ENCODE data around the gene DMWD.
A peak's percentile ranks its signal among the peaks of the same experiment; 100 is the strongest.

The DMWD gene

DNA sequence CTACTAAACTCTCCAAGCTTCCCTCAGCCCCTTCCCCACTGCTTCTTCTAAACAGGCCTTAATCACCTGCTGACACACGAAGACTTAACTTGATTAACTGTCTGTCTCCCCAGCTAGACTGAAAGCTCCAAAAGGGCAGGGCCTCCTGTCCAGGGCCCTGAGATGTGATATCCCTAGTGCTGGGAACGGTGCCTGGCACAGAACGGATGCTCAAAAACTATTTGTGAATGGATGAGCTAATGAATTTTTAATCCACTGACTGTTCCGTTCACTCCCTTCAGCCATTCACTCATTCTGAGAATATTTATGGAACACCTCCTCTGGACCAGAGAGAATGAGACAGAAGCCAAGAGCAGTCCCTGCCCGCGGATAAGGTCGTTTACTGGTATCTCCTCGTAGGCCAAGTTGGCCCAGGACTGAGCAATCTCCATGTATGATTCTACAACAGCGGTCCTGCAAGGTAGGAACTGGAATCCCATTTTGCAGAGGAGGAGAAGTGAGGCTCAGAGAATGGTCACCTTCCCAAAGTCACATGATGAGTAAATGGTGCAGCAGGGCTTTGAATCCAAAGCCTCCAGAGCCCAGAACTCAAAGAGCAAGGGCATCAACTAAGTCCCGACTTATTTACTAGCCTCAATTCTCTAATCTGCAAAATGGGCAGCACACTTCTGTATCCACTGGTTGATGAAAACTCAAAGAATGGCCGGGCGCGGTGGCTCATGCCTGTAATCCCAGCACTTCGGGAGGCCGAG is 3.4 kb downstream of the DMWD start:
- no peak overlapping the region for H3K4me3 ChIP-seq (ENCODE audit: low read depth, low read length)

DNA sequence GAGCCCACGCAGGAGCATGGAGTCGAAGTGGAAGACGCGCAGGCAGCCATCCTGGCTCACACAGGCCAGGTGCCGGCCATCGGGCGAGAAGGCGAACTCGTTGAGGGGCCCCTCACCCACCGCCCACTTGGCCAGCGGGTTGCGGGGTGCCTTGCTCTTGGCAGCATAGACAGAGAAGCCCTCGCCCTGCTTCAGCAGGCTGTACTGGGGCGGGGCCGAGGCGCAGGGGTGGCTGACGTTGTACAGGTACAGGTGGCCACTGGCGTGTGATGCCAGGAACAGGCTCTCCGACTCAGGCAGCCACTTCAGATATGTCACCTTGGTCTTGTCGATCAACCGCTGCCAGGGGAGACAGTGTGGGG is 6.1 kb downstream of the DMWD start:
- H3K4me3 ChIP-seq (ENCODE audit: low read depth, low read length): no peak overlapping the region

DNA sequence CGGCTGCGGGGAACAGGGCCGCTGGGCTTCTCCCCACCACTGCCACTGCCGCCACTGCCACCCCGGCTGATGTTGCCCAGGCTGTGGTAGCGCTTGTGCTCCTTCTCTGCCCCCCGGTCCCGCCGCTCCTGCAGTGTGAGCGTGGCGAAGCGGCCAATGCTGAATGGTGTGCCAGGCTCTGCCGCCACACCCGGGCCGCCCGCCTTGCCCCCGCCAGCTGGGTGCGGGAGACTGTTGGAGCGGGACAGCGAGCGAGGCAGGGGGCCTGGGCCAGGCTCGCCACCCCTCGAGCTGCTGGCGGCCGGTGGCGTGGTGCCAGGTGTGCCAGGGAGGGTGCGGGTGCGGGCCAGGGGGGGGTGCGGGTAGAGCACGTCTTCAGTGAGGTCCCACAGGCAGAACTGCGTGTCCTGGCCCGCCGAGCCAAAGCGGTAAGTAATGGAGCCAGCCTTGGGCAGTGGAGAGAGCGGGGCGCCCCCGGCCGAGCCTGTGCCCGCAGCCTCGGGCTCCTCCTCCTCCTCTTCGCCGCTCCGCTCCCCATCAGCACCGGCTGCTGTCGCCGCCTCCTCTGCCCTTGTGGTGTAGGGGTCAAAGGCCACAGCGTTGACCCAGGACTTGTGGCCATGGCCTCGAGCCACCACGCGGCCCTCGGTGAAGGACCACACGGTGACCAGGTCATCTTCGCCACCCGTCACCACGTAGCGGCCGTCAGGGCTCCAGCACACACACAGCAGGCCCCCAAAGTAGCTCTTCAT is 6.7 kb downstream of the DMWD start:
- H3K4me3 ChIP-seq (ENCODE audit: low read depth, low read length): no peak overlapping the region

DNA sequence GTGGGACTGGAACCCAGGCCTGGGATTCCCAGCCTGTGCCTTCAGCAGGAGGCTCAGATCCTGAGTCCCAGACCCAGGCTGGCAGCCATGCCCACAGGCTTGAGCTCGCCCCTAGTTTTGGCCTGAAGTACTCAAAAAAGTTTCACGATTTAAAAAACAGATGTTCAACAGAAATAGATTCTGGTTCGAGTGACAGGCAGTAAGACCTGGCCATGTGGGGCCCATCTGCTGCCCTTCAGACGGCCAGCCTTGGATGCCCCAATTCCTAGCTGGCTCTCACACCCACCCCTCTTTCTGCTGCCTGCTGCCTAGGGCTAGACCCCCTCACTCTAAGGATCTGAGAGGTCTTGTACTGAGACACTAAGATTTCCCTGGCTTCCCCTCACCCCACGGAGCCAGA is 7.5 kb downstream of the DMWD start:
- H3K4me3 ChIP-seq (ENCODE audit: low read depth, low read length): no peak overlapping the region

DNA sequence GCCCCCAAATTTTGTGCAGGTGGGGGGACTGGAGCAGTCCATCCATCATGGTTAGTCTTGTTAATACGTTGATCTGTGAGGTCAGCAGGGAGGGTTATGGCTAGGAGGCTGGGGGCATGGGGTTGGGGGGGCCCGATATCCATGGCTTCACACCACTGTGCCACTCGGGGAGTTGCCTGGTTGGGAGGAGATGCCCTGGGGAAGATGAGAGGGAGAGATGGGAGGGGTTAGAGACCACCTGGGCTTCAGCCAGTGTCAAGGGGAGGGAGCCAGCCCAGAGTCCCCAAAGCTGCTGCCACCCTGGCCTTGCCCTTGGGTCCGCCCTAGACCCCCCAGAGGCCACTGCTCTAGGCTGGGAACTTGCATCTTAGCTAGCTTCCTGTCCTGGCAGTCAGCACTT is 8.5 kb downstream of the DMWD start:
- no peak overlapping the region for H3K4me3 ChIP-seq (ENCODE audit: low read depth, low read length)

DNA sequence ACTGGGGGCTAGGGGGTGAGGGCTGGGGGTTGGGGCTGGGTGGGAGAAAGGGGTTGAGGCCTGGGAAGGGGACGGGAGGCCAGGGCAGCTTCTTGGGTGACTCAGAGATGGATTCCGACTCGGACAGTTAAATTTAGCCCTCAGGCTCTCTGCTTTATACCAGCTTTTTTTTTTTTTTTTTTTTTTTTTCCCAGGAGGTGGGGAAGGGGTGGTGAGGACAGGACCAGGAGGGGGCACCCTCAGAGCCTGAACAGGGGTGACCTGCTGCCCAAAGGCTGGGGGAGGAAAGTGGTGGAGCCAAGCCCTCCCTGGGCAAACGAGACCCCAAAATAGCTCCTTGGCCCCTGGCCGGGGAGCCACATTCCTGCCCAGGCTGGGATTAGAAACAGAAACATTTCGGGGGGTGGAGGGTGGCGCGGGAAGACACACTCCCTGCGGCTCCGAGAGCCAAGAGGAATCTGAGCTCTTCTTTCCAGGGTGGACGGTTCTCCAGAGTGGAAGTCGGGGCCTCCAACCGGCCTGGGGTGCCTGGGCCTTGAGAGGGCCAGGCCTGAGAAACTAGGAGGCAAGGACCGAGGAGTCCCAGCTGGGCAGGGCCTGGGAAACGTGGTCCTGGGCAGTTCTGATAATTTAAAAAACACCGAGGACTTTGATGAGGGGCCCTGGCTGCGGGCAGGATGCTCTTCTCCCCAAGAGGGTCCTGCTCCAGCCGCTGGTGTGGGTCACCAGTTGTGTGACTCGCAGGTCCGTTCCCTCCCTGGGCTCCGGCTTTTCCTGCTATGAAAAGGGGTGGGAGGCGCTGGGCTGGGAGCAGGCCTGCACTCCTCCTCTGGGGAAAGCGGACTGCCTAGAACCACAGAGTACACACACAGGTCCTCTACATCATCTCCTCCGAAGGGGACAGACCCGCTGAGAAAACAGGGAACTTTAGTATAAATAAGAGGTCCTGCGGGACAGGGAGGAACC is 9.5 kb downstream of the DMWD start:
- H3K4me3 ChIP-seq (ENCODE audit: low read depth, low read length): no peak overlapping the region

DNA sequence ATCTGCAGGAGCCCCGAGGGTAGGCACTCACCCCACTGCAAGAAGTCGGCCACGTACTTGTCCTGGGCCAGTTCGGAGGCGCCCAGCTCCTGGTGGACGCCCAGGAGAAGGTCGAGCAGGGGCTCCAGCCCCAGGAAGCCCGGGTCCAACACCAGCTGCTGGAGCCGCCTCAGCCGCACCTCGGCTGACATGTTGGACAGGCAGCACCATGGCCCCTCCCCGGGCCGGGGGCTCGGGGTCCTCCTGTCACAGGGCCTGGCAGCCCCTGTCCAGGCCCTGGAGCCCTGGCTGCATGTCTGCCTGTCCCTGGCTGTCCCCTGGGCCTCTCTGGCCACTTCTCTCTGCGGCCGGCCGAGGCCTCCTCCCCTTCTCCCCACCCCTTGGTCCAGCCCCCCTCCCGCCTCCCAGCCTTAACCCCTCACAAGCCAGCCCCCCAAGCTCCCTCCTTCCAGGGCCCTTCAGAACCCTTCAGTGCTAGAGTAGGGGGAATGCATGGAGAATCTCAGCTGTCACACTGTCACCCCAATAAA is 10.4 kb downstream of the DMWD start, which contains the start of gene DMPK:
DMPK (minus strand) TSS at position 329 of the 530 bp plus-strand sequence; CDS start at position 191, 138 bp downstream.
- H3K4me3 ChIP-seq (ENCODE audit: low read depth, low read length): no peak within 1 kb of the TSS

DNA sequence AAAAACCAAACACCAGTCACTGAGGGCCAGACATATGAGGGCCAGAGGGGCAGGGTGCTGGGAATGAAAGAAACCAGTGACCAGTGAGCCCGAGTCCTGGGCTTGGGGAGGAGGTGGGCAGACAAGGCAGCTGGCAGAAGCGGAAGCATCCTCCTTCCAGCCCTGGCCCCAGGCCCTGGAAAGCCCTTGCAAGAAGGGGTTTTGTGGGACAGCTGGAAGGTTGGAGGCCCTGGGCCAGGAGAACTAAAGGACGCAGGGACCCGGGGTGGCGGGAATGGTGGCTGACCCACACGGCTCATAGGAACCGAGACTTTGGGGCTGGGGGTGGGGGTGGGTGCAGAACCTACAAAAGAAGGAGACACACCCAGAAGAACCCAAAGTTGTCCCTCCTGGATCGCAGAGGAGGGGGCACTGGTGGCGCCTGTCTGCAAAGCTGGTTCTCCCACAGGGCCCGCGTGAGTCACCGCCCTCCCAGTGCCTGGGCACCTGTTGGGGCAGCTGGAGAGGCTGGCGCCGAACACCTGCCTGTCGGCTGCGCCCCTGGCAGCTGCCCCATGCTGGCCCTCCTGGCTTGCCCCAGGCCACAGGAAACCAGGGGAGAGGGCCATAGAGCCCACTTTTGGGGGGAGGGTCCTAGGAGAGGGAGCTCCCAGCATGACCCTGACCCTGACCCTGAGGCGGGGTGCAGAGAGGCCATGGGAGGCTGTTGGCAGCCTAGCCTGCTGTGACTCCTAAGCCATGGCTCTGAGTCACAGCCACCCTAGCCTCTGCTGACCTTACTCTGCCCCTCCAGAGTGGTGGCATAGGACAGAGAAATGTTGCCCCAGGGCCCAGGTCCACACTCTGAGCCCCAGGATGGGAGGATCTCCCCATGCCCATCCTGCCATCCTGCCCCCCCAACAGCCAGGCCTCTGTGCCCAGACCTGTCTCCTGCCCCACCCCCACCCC is 11.2 kb downstream of the DMWD start:
- no peak overlapping the region for H3K4me3 ChIP-seq (ENCODE audit: low read depth, low read length)

DNA sequence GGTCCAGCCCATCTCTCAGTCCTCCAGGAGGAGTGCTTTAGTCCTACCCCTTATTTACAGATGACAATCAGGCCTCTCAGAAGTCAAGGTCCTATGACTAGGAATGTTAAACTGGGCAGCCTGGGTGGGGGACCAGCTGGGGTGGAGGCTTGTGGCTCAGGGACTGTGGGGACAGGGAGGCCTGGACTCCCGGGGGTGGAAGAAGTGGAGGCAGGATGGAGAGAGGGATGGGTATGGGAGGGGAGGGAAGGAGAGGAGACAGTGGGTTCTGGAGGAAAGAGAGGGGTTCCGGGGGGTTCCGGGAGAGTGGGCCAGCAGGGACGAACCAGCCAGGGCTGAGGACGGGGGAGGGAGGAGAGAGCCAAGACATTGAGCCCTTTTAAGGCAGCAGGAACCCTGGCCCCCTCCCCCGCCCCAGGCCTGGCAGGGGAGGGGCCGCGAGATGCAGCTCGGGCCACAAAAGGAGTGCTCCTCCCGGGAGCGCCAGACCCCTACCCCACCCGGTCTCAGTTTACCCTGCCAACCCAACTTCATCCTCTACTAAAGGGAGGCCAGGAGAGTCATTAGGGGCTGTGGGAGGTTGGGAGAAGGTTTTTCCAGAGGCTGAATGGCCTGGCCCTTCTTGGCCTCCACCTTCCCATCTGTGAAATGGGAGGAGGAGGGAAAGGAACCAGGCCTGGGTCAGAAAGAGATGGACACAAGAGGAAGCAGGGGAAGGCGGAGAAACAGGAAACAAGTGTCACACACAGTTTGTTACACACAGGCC is 12.0 kb downstream of the DMWD start:
- no peak overlapping the region for H3K4me3 ChIP-seq (ENCODE audit: low read depth, low read length)

DNA sequence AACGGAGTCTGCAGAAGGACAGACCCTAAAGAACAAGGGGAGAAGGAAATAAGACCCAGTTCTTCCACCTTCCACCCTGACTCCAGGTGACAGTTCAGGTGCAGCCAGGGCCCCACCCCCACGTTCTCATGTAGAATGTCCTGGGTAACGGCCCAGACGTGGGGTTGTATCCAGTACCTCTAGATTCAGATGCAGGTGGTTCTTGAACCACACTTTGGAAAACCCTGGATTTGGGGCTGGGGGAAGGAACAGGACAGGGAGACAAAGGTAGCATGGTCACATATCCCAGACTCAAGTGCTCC is 12.5 kb downstream of the DMWD start:
- H3K4me3 ChIP-seq (ENCODE audit: low read depth, low read length): no peak overlapping the region

DNA sequence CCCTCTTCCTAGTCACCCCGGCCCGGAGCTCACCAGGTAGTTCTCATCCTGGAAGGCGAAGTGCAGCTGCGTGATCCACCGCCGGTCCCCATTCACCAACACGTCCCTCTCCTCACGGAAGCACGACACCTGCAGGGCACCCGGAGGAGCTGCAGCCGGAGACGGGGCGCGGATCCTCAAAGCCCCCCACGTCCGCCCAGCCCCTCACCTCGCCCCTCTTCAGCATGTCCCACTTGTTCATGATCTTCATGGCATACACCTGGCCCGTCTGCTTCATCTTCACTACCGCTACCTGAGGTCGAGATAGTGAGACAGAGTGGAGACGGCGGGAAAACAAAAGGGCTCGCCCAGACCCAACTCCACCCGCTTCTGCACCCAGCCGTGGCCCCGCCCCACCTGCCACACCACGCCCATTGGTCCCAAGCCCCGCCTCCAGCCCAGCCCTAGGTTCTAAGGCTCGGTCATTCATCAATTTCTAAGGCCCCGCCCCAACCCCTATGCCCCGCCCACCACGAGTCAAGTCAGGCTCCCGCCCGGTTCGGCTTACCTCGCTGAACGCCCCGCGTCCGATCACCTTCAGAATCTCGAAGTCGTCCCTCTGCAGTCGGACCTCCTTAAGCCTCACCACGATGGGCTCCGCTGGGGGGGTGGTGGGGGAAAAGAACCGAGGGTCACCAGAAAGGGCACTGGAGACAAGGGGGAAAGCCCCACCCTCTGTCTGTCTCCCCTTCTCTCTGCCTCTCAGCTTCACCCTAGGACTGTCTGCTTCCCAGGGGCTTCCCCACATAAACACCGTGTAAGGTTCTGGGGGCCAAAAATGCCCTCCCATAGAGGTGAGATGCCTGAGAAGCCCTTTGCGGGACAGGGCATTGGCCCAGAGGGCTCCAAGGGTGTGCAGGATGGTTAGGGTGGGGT is 13.2 kb downstream of the DMWD start:
- H3K4me3 ChIP-seq (ENCODE audit: low read depth, low read length): peak overlapping the region; percentile 33

DNA sequence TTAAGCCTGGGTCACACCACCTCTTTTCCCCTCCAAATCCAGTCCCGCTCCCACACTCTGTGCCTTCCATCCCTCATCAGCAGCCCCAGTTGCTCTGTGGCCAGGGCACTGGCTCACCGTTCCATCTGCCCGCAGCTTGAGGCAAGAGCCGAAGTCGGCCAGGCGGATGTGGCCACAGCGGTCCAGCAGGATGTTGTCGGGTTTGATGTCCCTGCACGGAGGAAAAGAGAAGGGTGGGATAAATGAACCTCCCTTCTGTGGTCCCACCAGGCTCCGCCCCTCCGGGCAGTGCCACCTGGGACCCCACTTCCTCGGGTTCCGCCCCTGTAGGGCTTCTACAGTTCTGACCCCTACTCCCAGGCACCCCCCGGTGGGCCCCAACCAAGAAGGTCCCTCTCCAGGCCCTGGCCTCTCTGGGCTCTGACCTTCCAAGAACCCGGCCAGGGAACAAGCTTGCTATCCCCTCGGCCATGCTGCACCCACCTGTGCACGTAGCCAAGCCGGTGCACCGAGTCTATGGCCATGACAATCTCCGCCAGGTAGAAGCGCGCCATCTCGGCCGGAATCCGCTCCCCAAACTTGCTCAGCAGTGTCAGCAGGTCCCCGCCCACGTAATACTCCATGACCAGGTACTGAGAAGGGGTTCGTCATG is 14.5 kb downstream of the DMWD start:
- no peak overlapping the region for H3K4me3 ChIP-seq (ENCODE audit: low read depth, low read length)

DNA sequence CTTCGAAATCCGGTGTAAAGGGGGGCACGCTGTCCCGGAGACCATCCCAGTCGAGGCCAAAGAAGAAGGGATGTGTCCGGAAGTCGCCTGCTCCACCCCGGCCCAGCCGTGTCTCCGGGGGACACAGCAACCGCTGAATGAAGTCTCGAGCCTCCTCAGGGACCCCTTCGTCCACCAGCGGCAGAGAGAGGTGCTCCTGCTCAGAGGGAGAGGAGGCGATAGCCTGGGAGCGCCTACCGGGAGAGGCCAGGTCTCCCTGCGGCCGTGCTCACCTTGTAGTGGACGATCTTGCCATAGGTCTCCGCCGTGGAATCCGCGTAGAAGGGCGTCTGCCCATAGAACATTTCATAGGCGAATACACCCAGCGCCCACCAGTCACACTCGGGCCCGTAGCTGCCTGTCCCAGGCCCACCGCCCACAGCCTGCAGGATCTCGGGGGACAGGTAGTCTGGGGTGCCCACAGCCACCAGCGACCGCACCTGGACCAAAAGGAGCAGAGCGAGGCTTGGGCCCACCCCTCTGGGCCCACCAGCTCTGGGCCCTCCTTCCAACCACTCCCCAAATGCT is 15.2 kb downstream of the DMWD start:
- H3K4me3 ChIP-seq (ENCODE audit: low read depth, low read length): no peak overlapping the region

DNA sequence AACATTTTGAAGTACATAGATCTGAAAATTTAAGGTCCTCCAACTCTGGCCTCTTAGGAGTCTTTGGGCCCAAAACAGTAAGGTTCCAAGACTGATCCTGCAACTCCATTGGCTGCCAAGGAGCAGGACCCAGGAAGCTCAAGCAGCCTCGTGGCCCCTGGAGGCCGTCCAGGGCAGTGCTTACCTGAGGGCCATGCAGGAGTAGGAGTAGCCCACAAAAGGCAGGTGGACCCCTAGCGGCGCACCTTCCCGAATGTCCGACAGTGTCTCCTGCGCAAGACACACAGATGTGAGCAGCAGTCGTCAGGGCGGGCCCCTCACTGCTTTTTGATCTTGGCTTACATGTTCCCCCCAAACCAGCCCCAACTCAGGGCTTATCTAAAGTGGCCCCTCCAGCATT is 17.9 kb downstream of the DMWD start:
- no peak overlapping the region for H3K4me3 ChIP-seq (ENCODE audit: low read depth, low read length)

DNA sequence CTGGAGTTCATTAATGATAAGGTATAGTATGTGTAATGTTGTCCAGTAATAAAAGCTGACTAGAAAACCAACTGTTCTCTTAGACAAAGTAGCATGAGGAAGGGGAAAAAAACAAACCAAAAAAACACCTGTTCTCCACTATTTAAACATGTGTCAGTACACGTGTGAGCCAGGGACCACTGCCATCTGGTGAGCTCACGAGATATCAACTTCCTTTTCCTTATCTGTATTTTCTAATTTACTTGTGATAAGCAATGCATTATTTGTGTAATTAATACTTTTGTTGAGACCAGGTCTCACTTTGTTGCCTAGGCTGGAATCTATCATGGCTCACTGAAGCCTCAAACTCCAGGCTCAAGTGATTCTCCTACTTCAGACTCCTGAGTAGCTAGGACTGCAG is 19.3 kb downstream of the DMWD start:
- H3K4me3 ChIP-seq (ENCODE audit: low read depth, low read length): no peak overlapping the region

DNA sequence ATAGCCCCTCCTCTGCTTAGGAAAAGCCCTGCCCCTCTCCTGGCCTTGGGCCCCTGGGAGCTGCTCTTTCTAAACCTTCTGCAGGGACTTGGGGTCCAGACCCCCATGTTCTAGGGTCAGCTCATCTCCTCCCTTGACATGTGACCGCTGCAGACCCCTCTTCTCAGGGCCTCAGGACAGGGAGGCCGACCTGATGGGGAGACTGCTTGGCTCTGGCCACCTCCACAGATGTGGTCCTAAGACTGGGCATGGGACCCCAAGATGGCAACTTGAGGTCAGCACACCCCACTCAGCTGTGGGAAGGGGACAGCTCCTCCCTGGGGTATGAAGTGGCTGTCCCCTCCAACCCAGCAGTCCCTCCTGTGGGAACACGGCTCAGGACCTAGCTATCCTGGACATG is 19.7 kb downstream of the DMWD start:
- H3K4me3 ChIP-seq (ENCODE audit: low read depth, low read length): no peak overlapping the region

DNA sequence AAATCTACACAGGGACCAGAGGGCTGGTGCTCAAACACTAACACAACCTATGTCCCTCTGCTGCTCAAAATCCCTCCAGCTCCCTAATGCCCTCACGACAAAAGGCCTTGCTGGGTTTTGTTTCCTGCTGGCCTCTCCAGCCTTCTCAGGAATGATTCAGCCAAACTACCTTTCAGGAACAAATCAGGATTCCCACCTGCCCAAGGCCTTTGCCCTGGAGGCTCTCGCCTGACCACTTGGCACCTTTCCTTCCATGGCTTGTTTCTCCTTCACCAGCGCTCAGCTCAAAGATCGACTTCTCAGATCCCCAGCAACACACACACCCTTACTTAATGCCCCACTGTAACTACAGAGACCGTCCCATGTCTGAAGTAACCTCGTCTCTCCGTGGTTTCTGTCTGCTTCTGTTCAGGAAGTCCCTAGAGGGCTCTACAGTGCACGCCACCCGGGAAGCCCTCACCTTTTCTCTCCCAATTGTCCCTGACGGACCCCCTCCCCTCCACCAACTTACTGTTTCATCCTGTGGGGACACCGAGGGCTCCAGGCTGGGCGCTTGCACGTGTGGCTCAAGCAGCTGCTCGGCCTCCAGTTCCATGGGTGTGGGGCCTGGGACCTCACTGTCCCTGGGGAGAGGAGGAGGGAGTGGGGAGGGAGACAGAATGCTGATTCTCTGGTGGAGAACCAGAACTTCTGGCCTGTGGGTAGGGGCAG is 20.4 kb downstream of the DMWD start:
- H3K4me3 ChIP-seq (ENCODE audit: low read depth, low read length): no peak overlapping the region
